HFFc6 (cell line): ENCODE data around the gene PSMD14. TPM values are rescaled to one million over a fixed set of nuclear protein-coding genes. Genes with fewer than 3 reads are reported as not detected.

Experiments used
- DNase-seq: peaks from one replicate; pipeline ENCODE4 v3.0.0-alpha.2; 2018
- H3K27ac Mint-ChIP-seq: 2 replicates; pipeline ENCODE4 v1.8.0; 2020; ENCODE audit warnings: mild to moderate bottlenecking, mixed read lengths
- H3K27me3 Mint-ChIP-seq: 2 replicates; pipeline ENCODE4 v1.8.0; 2021; ENCODE audit warnings: mild to moderate bottlenecking, moderate library complexity, mixed read lengths; ENCODE audit not compliant: insufficient read depth
- H3K36me3 Mint-ChIP-seq: 2 replicates; pipeline ENCODE4 v1.8.0; 2021; ENCODE audit warnings: low read depth, mixed read lengths
- H3K4me1 Mint-ChIP-seq: 2 replicates; pipeline ENCODE4 v1.8.0; 2020; ENCODE audit warnings: low read depth, mixed read lengths
- H3K4me3 Mint-ChIP-seq: 2 replicates; pipeline ENCODE4 v1.8.0; 2020; ENCODE audit warnings: mild to moderate bottlenecking, moderate library complexity, mixed read lengths
- H3K9me3 Mint-ChIP-seq: 2 replicates; pipeline ENCODE4 v1.8.0; 2020; ENCODE audit warnings: mild to moderate bottlenecking, mixed read lengths
- CTCF ChIP-seq: fragments of 200-600 bp; sonication (generic); IDR thresholded peaks from 2 replicates; pipeline ENCODE4 v1.5.0; 2021; ENCODE audit warnings: antibody characterized with exemption, mild to moderate bottlenecking
- total RNA-seq, 6 experiments: library from RNA; stranded (reverse); fragmentation: NEBNext Ultra II Directional; extraction: Animal tissue kit (Norgen Biotek cat#: 25700); gene quantifications; 2 replicates in 1 of 6; 3 replicates in 5 of 6; pipeline ENCODE4 v1.2.3, GENCODE V29; 2021

PSMD14 gene
- total RNA-seq, 6 experiments from 2014 or later = 74.7 to 88.8 (median 78.7) TPM

- no peak overlapping the region for H3K4me3 Mint-ChIP-seq
- H3K27ac Mint-ChIP-seq = no peak overlapping the region
- peaks cover 71% of the 10 kb centered on the region for H3K27me3 Mint-ChIP-seq
- no peak for DNase-seq
- H3K36me3 Mint-ChIP-seq = peaks cover 21% of the 10 kb centered on the region
- H3K9me3 Mint-ChIP-seq = peaks cover 22% of the 10 kb centered on the region
- peaks cover 21% of the 10 kb centered on the region for H3K4me1 Mint-ChIP-seq
- no peak; the same call in 1 of the 2 replicates for TF ChIP-seq CTCF
Observed at GRCh38 chr2:161423421-161424393, 115.5 kb downstream of the PSMD14 start.

GRCh38 chr2:161424394-161424769, 116.2 kb downstream of the PSMD14 start:
- H3K36me3 Mint-ChIP-seq = peaks cover 21% of the 10 kb centered on the region
- no peak overlapping the region for H3K27ac Mint-ChIP-seq
- H3K4me3 Mint-ChIP-seq = no peak overlapping the region
- peaks cover 15% of the 10 kb centered on the region for H3K4me1 Mint-ChIP-seq
- no peak for DNase-seq
- peaks cover 22% of the 10 kb centered on the region for H3K9me3 Mint-ChIP-seq
- TF ChIP-seq CTCF = no peak
- H3K27me3 Mint-ChIP-seq = peaks cover 69% of the 10 kb centered on the region

- no peak for DNase-seq
- Mint-ChIP-seq H3K27ac (no peak overlapping the region), H3K4me1 (peaks cover 14% of the 10 kb centered on the region), H3K4me3 (no peak overlapping the region), H3K36me3 (peaks cover 21% of the 10 kb centered on the region), H3K27me3 (peaks cover 69% of the 10 kb centered on the region), H3K9me3 (peaks cover 22% of the 10 kb centered on the region)
- no peak for TF ChIP-seq CTCF
Observed at GRCh38 chr2:161424891-161425727, 116.9 kb downstream of the PSMD14 start.

GRCh38 chr2:161425728-161426454, 117.7 kb downstream of the PSMD14 start:
- H3K27me3 Mint-ChIP-seq = peaks cover 62% of the 10 kb centered on the region
- no peak overlapping the region for H3K4me3 Mint-ChIP-seq
- H3K9me3 Mint-ChIP-seq = peaks cover 22% of the 10 kb centered on the region
- TF ChIP-seq CTCF = no peak
- peaks cover 21% of the 10 kb centered on the region for H3K36me3 Mint-ChIP-seq
- no peak overlapping the region for H3K27ac Mint-ChIP-seq
- H3K4me1 Mint-ChIP-seq = peaks cover 14% of the 10 kb centered on the region
- no peak for DNase-seq

GRCh38 chr2:161426455-161426921, 118.3 kb downstream of the PSMD14 start:
- H3K36me3 Mint-ChIP-seq = peaks cover 21% of the 10 kb centered on the region
- peaks cover 14% of the 10 kb centered on the region for H3K4me1 Mint-ChIP-seq
- H3K9me3 Mint-ChIP-seq = peaks cover 22% of the 10 kb centered on the region
- peak overlapping the region; percentile 28; the same call in 1 of the 2 replicates for H3K4me3 Mint-ChIP-seq
- no peak overlapping the region for H3K27ac Mint-ChIP-seq
- DNase-seq = no peak
- peak; percentile 73 for TF ChIP-seq CTCF
- H3K27me3 Mint-ChIP-seq = peaks cover 58% of the 10 kb centered on the region
